Suppressor macrophage treated with lipopolysaccharide for 4 hours (primary cell): Measurements from ENCODE around the gene KEAP1.
"Not testable (repeated sequence)": the region's sequence is repeated elsewhere in the genome, so short reads cannot be mapped to it uniquely, and the experiment has no call there.

Experiments used
- DNase-seq: peaks from one replicate; pipeline ENCODE4 v3.0.0-alpha.2; 2020

Gene KEAP1

DNA sequence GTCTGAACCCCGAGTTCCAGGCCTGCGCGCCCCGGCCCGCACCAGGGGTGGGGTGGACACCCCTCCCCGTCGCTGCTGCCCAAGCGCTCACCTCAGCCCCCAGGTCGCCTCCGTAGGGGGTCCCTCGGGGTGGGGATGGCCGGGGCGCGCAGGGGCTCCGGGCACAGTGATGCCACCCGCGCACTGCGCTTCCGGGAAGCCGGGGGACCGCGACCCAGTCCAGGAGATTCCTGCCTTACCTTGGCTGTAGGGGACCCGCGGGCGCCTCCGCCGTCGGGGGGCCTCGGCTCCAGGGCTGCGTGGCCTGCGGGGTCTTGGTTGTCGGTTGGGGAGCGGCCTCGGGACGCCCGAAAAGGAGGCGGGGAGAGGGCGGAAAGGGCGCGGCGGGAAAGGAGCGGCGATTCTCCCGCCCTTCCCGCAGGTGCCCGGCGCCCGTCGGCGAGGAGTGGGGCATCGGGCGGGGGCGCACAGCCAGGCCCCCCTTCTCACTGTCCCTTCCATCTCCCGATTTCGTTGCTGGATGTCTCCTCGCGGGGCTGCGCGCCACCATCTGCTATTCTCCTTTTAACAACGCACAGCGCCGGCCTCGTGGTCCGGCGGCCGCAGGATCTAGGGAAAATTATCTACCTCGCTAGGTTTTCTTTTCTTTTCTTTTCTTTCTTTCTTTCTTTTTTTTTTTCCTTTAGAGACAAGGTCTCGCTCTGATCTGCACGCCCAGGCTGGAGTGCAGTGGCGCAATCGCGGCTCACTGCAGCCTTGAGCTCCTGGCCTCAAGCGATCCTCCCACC, at the start of gene KEAP1:
TSS of gene KEAP1 (minus strand) at position 355 of the 788 bp plus-strand sequence. CDS start 3,323 bp downstream, outside the sequence.
- DNase-seq: no peak

DNA sequence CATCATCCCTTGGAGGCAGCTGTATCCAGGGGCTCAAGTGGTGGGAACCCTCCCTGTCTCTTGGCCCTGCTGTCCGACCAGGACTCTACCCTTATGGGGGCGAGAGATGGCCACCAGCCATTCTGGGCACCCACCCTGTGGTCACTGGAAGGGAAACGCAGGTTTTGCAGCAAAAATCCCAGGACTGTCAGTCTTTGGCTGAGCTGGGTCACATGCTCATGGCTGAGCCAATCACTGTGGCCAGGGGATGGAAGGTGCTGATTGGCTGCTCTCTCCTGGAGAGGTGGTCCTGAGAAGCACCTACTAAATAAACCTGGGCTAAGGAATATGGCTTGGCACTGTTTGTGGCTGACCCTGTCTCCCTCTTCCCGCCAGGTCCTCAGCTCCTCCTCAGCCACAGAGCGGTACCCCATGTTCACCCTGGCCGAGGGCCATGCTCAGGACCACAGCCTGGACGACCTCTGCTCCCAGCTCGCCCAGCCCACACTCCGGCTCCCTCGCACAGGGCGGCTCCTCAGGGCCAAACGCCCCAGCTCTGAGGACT, 49.4 kb upstream of the KEAP1 start:
- DNase-seq: no peak

GRCh38 chr19:10551698-10552301, 48.6 kb upstream of the KEAP1 start:
- peak; percentile 33 for DNase-seq

DNA sequence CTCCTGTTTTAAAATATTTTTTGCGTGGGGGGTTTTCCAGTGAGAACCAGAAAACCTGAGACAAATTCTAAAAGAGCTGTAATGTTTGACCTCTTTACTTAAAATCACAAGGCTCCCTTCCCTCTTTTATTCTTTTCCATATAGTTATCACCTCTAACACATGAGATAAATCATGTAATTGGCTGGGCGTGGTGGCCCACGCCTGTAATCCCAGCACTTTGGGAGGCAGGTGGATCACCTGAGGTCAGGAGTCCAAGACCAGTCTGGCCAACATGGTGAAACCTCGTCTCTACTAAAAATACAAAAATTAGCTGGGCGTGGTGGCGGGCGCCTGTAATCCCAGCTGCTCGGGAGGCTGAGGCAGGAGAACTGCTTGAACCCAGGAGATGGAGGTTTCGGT, 47.9 kb upstream of the KEAP1 start:
- DNase-seq: not testable (repeated sequence)

DNA sequence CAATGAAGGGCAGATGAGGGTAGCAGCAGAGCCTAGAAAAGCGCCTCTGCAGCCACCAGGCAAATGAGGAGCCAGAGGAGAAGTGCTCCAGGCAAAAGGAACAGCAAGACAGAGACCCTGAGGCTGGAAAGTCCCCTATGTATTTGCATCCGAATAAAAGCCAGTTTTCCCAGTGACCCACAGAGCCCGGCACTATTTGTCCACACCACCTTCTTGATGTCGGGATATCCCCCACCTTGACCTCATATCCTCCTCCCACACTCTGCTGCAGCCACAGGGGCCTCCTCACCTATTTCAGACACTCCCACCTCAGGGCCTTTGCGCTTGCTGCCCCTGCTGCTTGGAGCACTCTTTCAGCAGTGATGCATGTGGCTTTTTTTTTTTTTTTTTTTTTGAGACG, 47.2 kb upstream of the KEAP1 start:
- no peak for DNase-seq

DNA sequence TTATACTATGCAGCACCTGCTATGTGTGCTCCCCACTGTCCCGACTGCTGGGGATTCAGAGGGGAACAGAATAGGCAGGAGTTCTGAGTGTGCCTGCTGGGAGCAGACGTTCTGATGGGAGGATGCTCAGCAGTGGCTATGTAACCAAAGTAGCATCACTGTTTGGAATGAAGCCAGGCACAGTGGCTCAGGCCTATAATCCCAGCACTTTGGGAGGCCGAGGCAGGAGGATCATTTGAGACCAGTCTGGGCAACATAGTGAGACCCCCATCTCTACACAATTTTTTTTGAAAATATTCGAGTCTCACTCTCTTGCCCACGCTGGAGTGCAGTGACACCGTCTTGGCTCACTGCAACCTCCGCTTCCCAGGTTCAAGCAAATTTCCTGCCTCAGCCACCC, 46.6 kb upstream of the KEAP1 start:
- DNase-seq: no peak

- no peak for DNase-seq
Measured at GRCh38 chr19:10548746-10549276, 45.7 kb upstream of the KEAP1 start.

DNA sequence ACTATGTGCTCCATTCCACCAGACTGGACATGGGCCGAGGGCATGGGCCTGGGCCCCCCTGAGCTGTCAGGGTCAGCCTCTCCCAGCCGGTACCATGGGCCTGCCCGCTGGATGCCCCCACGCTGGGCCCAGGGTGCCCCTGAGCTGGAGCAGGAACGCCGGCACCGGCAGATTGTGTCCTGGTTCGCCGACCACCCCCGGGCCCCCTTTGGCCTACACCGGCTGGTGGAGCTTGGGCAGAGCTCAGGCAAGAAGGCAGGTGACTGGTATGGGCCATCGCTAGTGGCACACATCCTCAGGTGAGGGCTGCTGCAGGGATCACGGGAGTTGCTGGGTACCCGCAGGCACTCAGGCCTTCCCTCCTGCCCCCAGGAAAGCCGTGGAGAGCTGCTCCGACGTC, 43.7 kb upstream of the KEAP1 start:
- no peak for DNase-seq

DNA sequence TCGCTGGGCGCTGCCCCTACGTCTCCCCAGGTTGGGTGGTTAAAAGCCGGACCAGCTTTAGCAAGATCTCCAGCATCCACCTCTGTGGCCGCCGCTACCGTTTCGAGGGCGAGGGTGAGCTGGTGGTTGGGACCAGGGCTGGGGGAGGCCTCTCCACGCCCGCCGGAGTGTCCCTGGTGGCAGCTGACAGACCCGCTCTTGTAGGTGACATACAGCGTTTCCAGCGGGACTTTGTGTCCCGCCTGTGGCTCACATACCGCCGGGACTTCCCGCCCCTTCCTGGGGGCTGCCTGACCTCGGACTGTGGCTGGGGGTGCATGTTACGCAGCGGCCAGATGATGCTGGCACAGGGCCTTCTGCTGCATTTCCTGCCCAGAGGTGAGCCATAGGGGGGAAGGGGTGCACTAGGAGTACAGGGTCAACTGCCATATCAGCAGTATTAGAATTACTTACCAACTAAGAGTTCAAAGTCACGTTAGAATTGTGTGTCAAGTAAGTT, 41.6 kb upstream of the KEAP1 start:
- DNase-seq: no peak

DNA sequence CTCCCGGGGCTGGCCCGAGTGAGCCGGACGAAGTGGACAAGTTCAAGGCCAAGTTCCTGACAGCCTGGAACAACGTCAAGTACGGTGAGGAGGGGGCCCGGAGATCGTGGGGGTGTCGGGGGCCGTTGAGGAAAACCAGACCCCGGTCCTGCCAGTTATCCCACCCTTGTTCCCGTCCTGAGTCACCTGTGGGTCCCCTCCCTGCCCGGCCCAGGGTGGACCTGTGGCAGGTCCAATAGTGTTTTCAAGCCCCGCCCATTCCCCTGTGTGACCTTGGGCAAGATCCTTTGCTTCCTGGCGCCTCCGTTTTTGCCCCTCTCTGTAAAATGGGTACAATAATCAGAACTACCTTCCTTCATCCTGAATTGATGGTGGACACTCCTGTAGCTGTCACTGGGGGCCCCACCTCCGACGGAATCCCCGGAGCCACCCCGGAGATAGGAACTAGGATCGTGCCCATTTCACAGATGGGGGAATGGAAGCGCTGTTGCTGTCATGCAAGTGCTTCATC, 41.1 kb upstream of the KEAP1 start:
- peak; percentile 16 for DNase-seq

DNA sequence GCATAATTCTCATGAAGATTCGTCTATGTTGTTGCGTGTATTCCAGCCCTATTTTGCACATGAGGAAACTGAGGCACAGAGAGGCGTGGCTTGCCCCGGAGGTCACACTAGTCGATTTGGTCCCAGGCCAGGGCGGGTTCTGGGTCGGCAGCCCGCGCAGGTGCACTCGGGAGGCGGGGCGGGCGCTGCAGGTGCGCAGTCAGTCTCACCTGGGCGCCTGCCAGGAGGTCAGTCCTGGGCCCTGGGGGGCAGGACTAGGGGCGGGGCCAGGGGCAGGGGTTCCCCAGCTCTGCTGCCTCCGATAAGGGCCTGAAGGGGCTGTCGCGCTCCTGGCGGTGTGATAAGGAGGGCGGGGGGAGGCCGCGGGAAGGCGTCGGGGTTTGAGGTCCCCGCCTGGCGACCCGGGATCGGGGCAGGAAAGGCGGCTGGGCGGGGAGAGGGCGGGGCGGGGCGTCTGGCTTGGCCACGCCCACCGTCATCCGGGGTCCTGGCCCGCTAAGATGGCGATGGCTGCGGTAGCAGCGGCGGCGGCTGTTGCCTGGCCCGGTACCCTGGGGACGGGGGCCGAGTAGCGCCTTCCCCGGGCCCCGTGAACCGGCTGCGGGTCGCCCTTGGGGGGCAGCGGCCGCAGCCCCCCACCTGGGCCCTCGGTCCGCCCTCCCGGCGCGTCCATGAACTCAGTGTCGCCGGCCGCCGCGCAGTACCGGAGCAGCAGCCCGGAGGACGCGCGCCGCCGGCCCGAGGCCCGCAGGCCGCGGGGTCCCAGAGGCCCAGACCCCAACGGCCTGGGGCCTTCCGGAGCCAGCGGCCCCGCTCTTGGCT, 40.5 kb upstream of the KEAP1 start, which contains the start of gene ATG4D:
TSS of gene ATG4D (plus strand) at position 485 of the 822 bp plus-strand sequence. CDS start at position 672, 187 bp downstream.
- peak; percentile 85 for DNase-seq

GRCh38 chr19:10543059-10543419, 39.9 kb upstream of the KEAP1 start:
- DNase-seq: no peak

- DNase-seq: not testable (repeated sequence)
Measured at GRCh38 chr19:10539016-10539415, 35.9 kb upstream of the KEAP1 start.

GRCh38 chr19:10538204-10538983, 35.2 kb upstream of the KEAP1 start:
- peak; percentile 80 for DNase-seq

DNA sequence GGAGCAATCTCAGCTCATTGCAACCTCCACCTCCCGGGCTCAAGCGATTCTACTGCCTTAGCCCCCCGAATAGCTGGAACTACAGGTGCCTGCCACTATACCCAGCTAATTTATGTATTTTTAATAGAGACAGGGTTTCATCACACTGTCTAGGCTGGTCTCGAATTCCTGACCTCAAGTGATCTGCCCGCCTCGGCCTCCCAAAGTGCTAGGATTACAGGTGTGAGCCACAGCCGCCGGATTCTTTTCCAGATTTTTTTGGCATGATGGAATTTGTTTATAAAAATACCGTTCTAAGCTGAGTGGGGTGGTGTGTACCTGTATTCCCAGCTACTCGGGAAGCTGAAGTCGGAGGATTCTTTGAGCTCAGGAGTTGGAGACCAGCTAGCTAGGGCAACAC, 34.5 kb upstream of the KEAP1 start:
- no peak for DNase-seq

DNA sequence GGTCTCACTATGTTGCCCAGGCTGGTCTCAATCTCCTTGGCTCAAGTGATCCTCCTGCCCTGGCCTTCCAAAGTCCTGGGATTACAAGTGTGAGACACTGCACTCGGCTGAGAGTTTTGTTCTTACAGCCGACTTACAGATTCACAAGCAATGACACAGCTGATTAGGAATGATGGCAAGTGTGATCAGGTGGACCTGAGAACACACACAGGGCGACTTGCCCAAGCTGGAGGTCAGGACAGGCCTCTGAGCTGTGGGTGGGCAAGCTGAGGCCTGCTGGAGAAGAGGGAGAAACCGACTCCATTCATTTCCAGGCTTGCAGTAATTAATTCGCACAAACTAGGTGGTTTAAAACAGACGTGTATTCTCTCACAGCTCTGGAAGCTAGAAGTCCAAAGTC, 32.5 kb upstream of the KEAP1 start:
- DNase-seq: no peak

- DNase-seq: no peak
Measured at GRCh38 chr19:10533646-10534386, 30.7 kb upstream of the KEAP1 start.

- DNase-seq: no peak
Measured at GRCh38 chr19:10532457-10532856, 29.3 kb upstream of the KEAP1 start.

DNA sequence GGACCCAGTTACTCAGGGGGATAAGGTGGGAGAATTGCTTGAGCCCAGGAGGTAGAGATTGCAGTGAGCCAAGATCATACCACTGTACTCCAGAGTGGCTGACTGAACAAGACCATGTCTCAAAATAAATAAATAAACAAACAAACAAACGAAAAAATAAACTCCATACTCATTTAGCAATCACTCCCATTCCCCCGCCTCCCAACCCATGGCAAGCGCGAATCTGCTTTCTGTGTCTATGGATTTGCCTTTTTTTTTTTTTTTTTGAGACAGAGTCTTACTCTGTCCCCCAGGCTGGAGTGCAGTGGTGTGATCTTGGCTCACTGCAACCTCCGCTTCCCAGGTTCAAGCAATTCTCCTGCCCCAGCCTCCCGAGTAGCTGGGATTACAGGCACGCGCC, 23.7 kb upstream of the KEAP1 start:
- DNase-seq: not testable (repeated sequence)

DNA sequence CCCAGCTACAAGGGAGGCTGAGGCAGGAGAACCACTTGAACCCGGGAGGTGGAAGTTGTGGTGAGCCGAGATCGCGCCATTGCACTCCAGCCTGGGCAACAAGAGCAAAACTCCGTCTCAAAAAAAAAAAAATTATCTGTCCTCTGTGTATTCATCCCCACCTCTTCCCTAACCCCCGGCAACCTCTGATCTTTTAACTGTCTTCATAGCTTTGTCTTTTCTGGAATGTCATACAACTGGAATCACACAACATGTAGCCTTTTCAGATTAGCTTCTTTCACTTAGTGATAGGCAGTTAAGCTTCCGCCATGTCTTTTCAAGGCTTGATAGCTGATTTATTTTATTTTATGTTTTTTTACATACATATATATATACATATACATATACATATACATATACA, 22.5 kb upstream of the KEAP1 start:
- no peak for DNase-seq

- no peak for DNase-seq
Measured at GRCh38 chr19:10523135-10523636, 20.0 kb upstream of the KEAP1 start.
